Glomerular visceral epithelial cell (primary cell): ENCODE results near the gene PHLDA3.

Experiments
- DNase-seq: peaks from one replicate; pipeline ENCODE4 v3.0.0-alpha.2; 2016; ENCODE audit errors: extremely low spot score

PHLDA3 gene

GRCh38 chr1:201461645-201462441 lies 7.1 kb downstream of the PHLDA3 start:
- DNase-seq = peak; percentile 98

GRCh38 chr1:201460814-201461644 lies 8.0 kb downstream of the PHLDA3 start:
- peak; percentile 92 for DNase-seq

- no peak for DNase-seq
Measured at GRCh38 chr1:201459775-201460174, 9.2 kb downstream of the PHLDA3 start.

GRCh38 chr1:201459052-201459451 lies 9.9 kb downstream of the PHLDA3 start:
- no peak for DNase-seq

GRCh38 chr1:201457508-201457960 lies 11.5 kb downstream of the PHLDA3 start:
- no peak for DNase-seq

- peak; percentile 92 for DNase-seq
Measured at GRCh38 chr1:201456499-201457309, 12.3 kb downstream of the PHLDA3 start.

GRCh38 chr1:201455098-201455497 lies 13.9 kb downstream of the PHLDA3 start:
- no peak for DNase-seq

- DNase-seq = no peak
Measured at GRCh38 chr1:201454608-201455007, 14.4 kb downstream of the PHLDA3 start.

- no peak for DNase-seq
Measured at GRCh38 chr1:201452866-201453265, 16.1 kb downstream of the PHLDA3 start.

GRCh38 chr1:201450721-201451291 lies 18.2 kb downstream of the PHLDA3 start:
- DNase-seq = peak; percentile 70

- DNase-seq = no peak
Measured at GRCh38 chr1:201448990-201449389, 20.0 kb downstream of the PHLDA3 start.

- peak; percentile 77 for DNase-seq
Measured at GRCh38 chr1:201447903-201448871, 20.8 kb downstream of the PHLDA3 start.

- no peak for DNase-seq
Measured at GRCh38 chr1:201445310-201445709, 23.7 kb downstream of the PHLDA3 start.

- DNase-seq = no peak
Measured at GRCh38 chr1:201444792-201445191, 24.2 kb downstream of the PHLDA3 start.

GRCh38 chr1:201443747-201444146 lies 25.2 kb downstream of the PHLDA3 start:
- DNase-seq = no peak

- DNase-seq = no peak
Measured at GRCh38 chr1:201436969-201437368, 32.0 kb downstream of the PHLDA3 start.

GRCh38 chr1:201436393-201436792 lies 32.6 kb downstream of the PHLDA3 start:
- peak; percentile 32 for DNase-seq

- no peak for DNase-seq
Measured at GRCh38 chr1:201434266-201434665, 34.7 kb downstream of the PHLDA3 start.

- DNase-seq = no peak
Measured at GRCh38 chr1:201433609-201434008, 35.4 kb downstream of the PHLDA3 start.

- DNase-seq = no peak
Measured at GRCh38 chr1:201430776-201431175, 38.2 kb downstream of the PHLDA3 start.
